Transverse colon (tissue), 3 donors: ENCODE results near the gene PRAF2.

Experiments used
- EP300 ChIP-seq: sonication (generic); formaldehyde crosslinking; IDR thresholded peaks from one replicate; pipeline ENCODE4 v1.6.1; 2017; ENCODE audit warnings: antibody characterized with exemption, low read depth
- POLR2A ChIP-seq: fragments of 450-650 bp; IDR thresholded peaks from one replicate; pipeline ENCODE4 v1.6.1; 2016; ENCODE audit warnings: antibody characterized with exemption, mild to moderate bottlenecking, moderate library complexity
- TF ChIP-seq, protein P1 (sequence below), 5 experiments: fragments of 200-600 bp in 3 of 5; fragments of 450-650 bp in 2 of 5; sonication (generic) in 3 of 5; IDR thresholded peaks; 1 replicate in 2 of 5; 2 replicates in 3 of 5; pipeline ENCODE4 v1.5.1; 2016 to 2017; ENCODE audit warnings: antibody characterized with exemption in 5 of 5, inconsistent platforms in 3 of 5, mild to moderate bottlenecking in 2 of 5, moderate library complexity in 1 of 5

DNA sequence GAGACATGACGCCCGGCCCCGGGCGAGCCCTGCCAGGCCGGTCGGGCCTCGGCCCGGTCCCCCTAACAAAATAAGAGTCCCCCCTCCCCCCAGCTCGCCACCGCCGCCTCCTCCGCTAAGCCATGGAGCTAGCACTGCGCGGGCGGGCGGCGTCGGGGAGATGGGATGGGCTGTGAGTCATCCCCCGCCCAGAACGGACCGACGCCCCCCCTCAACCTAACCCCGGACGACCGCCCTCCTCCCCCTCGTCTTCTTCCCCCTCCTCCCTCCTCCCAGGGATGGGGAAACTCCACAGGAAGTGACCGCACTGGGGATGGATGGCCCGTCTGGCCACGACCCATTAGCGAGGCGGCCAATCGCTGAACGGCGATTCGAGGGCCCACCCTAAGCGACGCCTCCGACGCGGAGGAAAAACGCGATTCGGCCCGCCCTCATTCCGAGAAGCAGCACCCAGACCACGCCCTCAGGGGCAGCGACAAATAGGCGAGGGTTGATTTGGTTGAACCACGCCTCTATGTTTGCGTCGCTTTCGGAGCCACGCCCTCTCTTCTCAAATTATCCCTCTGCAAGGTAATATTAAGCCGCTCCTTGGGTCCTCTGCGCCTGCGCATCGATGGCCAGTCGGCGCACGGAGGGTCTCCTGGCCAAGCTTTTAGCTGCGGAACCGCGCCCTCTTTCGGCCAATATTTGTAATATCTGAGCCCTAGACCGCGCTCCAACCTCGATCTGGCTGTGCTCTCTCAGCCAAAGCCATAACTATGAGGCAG, 30.4 kb downstream of the PRAF2 start, which contains the start of gene TFE3:
- peak; percentile 77 for TF ChIP-seq POLR2A
- no peak for TF ChIP-seq EP300
- TF ChIP-seq, protein P1, sequence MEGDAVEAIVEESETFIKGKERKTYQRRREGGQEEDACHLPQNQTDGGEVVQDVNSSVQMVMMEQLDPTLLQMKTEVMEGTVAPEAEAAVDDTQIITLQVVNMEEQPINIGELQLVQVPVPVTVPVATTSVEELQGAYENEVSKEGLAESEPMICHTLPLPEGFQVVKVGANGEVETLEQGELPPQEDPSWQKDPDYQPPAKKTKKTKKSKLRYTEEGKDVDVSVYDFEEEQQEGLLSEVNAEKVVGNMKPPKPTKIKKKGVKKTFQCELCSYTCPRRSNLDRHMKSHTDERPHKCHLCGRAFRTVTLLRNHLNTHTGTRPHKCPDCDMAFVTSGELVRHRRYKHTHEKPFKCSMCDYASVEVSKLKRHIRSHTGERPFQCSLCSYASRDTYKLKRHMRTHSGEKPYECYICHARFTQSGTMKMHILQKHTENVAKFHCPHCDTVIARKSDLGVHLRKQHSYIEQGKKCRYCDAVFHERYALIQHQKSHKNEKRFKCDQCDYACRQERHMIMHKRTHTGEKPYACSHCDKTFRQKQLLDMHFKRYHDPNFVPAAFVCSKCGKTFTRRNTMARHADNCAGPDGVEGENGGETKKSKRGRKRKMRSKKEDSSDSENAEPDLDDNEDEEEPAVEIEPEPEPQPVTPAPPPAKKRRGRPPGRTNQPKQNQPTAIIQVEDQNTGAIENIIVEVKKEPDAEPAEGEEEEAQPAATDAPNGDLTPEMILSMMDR (IDR thresholded peaks at IDR 0.05): peak; percentile 28 to 63 (median 54)
